HepG2 (cell line): ENCODE measurements around the gene CDC14A.

Experiments
- BCL6 ChIP-seq: IDR thresholded peaks from 2 replicates; pipeline ENCODE4 v1.6.1; 2016; ENCODE audit warnings: missing genetic modification reagents, missing compliant biosample characterization
- CEBPB ChIP-seq: IDR thresholded peaks from 2 replicates; pipeline ENCODE4 v1.6.1; 2011; ENCODE audit warnings: low read depth, low read length, improper control_type of control experiment, borderline replicate concordance
- FOXP1 ChIP-seq, 2 experiments: fragments of 450-650 bp in 1 of 2; IDR thresholded peaks; 2 replicates each; pipeline ENCODE4 v1.6.1; 2017 to 2018; ENCODE audit warnings: antibody characterized with exemption in 1 of 2
- GABPB1 ChIP-seq: IDR thresholded peaks from 2 replicates; pipeline ENCODE4 v1.6.1; 2016; ENCODE audit warnings: mild to moderate bottlenecking, missing genetic modification reagents, moderate library complexity, missing compliant biosample characterization
- MAFK ChIP-seq, 2 experiments: IDR thresholded peaks in 1 of 2; conservative IDR thresholded peaks in 1 of 2; 2 replicates each; pipeline ENCODE4 v1.6.1; 2011; ENCODE audit warnings: improper control_type of control experiment in 2 of 2, low read length in 2 of 2
- MYC ChIP-seq: sonication (generic); formaldehyde crosslinking; IDR thresholded peaks from 2 replicates; pipeline ENCODE4 v1.9.0; 2021; ENCODE audit warnings: missing genetic modification reagents, borderline replicate concordance
- PHF8 ChIP-seq: sonication (generic); formaldehyde crosslinking; IDR thresholded peaks from 2 replicates; pipeline ENCODE4 v1.5.0; 2020; ENCODE audit warnings: missing genetic modification reagents
- POLR2AphosphoS5 ChIP-seq: IDR thresholded peaks from 2 replicates; pipeline ENCODE4 v1.6.1; 2012; ENCODE audit warnings: low read depth, low read length
- TRIM24 ChIP-seq: sonication (generic); formaldehyde crosslinking; IDR thresholded peaks from 2 replicates; pipeline ENCODE4 v1.8.0; 2022; ENCODE audit warnings: mild to moderate bottlenecking, missing genetic modification reagents
- ZNF3 ChIP-seq: IDR thresholded peaks from 2 replicates; pipeline ENCODE4 v1.7.0; 2017; ENCODE audit warnings: inconsistent platforms
- ZNF430 ChIP-seq: sonication (generic); formaldehyde crosslinking; IDR thresholded peaks from 2 replicates; pipeline ENCODE4 v1.9.0; 2021; ENCODE audit warnings: mild to moderate bottlenecking, missing genetic modification reagents
- ZNF781 ChIP-seq: sonication (generic); formaldehyde crosslinking; IDR thresholded peaks from 2 replicates; pipeline ENCODE4 v1.5.1; 2020; ENCODE audit warnings: borderline replicate concordance, mild to moderate bottlenecking, missing genetic modification reagents; ENCODE audit errors: not compliant biosample characterization
- TF ChIP-seq, protein P1 (sequence below): sonication (generic); formaldehyde crosslinking; IDR thresholded peaks from 2 replicates; pipeline ENCODE4 v1.5.0; 2020; ENCODE audit warnings: mild to moderate bottlenecking, missing genetic modification reagents, moderate library complexity

DNA sequence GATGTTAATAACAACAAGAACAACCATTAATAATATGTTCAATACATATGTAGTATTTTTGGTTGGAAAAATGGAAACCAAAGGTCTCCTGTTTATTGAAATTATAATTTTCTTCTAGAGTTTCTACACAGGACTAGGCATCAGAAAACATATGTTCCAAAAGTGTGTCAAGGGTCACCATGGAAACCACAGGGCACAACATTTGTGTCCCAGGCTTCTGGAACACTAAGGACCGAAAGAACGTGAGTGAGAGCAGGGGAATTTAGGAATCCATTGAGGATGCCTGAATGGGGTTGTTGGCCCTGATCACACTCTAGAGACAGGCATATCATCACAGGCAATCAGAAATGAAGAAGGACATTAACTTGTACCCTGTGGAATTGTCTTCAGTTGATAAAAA, 7.5 kb upstream of the CDC14A start:
- no peak for TF ChIP-seq GABPB1
- TF ChIP-seq PHF8 (CRISPR knock-in tag) = no peak
- TF ChIP-seq, protein P1, sequence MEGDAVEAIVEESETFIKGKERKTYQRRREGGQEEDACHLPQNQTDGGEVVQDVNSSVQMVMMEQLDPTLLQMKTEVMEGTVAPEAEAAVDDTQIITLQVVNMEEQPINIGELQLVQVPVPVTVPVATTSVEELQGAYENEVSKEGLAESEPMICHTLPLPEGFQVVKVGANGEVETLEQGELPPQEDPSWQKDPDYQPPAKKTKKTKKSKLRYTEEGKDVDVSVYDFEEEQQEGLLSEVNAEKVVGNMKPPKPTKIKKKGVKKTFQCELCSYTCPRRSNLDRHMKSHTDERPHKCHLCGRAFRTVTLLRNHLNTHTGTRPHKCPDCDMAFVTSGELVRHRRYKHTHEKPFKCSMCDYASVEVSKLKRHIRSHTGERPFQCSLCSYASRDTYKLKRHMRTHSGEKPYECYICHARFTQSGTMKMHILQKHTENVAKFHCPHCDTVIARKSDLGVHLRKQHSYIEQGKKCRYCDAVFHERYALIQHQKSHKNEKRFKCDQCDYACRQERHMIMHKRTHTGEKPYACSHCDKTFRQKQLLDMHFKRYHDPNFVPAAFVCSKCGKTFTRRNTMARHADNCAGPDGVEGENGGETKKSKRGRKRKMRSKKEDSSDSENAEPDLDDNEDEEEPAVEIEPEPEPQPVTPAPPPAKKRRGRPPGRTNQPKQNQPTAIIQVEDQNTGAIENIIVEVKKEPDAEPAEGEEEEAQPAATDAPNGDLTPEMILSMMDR (CRISPR knock-in tag) = no peak
- TF ChIP-seq ZNF430 (CRISPR knock-in tag) = no peak
- no peak for TF ChIP-seq POLR2AphosphoS5
- TF ChIP-seq ZNF781 (CRISPR knock-in tag) = no peak
- TF ChIP-seq CEBPB = no peak
- TF ChIP-seq FOXP1 (IDR thresholded peaks at IDR 0.05) = no peak
- TF ChIP-seq FOXP1 (CRISPR knock-in tag; IDR thresholded peaks at IDR 0.05) = no peak
- TF ChIP-seq TRIM24 = no peak
- no peak for TF ChIP-seq ZNF3 (CRISPR knock-in tag)
- TF ChIP-seq BCL6 (CRISPR knock-in tag) = no peak
- TF ChIP-seq MYC (CRISPR knock-in tag) = no peak
- no peak for TF ChIP-seq MAFK (conservative IDR thresholded peaks at IDR 0.05 in 1 of 2, IDR thresholded peaks at IDR 0.05 in 1 of 2; ENCODE audit: low read length in 2 of 2)
